GM11168 (cell line): ENCODE measurements around the gene RAB44.

Experiments
- in situ Hi-C: fragments of 300-500 bp; cut with MboI; formaldehyde crosslinking; loops from one replicate; pipeline ENCODE4 v1.12.0; 2022; ENCODE audit warnings: low sequenced_read_pairs; ENCODE audit not compliant: unreplicated experiment

Gene RAB44

DNA sequence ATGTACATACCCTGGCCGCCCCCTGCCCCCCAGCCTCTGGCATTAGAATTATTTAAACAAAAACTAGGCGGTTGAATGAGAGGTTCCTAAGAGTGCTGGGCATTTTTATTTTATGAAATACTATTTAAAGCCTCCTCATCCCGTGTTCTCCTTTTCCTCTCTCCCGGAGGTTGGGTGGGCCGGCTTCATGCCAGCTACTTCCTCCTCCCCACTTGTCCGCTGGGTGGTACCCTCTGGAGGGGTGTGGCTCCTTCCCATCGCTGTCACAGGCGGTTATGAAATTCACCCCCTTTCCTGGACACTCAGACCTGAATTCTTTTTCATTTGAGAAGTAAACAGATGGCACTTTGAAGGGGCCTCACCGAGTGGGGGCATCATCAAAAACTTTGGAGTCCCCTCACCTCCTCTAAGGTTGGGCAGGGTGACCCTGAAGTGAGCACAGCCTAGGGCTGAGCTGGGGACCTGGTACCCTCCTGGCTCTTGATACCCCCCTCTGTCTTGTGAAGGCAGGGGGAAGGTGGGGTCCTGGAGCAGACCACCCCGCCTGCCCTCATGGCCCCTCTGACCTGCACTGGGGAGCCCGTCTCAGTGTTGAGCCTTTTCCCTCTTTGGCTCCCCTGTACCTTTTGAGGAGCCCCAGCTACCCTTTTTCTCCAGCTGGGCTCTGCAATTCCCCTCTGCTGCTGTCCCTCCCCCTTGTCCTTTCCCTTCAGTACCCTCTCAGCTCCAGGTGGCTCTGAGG, 11.5 kb upstream of the RAB44 start:
- in situ Hi-C loops = no loop called here

DNA sequence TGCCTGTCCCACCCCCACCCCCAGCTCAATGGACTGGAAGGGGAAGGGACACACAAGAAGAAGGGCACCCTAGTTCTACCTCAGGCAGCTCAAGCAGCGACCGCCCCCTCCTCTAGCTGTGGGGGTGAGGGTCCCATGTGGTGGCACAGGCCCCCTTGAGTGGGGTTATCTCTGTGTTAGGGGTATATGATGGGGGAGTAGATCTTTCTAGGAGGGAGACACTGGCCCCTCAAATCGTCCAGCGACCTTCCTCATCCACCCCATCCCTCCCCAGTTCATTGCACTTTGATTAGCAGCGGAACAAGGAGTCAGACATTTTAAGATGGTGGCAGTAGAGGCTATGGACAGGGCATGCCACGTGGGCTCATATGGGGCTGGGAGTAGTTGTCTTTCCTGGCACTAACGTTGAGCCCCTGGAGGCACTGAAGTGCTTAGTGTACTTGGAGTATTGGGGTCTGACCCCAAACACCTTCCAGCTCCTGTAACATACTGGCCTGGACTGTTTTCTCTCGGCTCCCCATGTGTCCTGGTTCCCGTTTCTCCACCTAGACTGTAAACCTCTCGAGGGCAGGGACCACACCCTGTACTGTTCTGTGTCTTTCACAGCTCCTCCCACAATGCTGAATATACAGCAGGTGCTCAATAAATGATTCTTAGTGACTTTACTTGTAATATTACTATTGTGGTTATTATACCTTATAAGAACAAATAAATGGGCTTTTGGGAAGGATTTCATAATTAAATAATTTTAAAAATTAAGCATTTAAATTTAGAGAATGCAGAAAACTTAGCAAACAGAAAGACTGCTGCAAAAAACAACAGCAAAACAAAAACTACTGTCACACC, 10.7 kb upstream of the RAB44 start:
- in situ Hi-C loops = no loop called here

DNA sequence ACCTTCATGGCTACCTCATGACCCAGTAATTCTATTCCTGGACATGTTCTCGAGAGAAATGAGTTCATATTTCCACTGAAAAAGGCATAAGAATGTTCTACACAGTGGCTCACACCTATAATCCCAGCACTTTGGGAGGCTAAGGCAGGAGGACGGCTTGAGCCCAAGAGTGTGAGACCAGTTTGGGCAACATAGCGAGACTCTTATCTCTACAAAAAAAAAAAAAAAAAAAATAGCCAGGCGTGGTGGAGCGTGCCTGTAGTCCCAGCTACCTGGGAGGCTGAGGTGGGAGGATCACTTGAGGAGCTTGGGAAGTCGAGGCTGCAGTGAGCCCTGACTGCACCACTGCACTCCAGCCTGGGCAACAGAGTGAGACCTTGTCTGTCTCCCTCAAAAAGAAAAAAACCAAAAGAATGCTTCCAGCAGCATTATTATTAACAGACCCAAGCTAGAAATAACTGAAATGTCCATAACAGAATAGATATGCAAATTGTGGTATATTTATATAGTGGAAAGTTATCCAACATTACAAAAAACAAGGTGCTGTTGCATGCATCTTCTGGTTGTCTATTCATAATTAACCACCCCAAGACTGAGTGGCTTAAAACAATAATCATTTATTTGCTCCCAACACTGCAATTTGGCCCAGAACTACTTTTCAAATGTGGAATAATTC, 9.4 kb upstream of the RAB44 start:
- in situ Hi-C loops = no loop called here

DNA sequence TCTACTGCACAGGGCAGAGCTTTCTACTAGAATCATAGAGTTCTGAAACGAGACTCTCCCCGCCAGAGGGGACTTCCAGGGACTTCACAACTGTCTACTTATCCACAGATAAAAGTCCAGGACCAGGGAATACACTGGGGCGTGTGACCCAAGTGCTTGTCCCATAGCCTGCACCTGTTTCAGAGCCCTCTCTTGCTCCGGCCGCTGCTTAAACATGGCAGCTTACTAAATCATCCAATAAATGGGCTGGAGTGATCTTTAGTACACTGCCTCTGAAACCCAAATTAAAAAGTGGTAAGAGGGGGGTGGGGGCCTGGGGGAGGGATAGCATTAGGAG, 8.9 kb upstream of the RAB44 start:
- in situ Hi-C loops = no loop called here

DNA sequence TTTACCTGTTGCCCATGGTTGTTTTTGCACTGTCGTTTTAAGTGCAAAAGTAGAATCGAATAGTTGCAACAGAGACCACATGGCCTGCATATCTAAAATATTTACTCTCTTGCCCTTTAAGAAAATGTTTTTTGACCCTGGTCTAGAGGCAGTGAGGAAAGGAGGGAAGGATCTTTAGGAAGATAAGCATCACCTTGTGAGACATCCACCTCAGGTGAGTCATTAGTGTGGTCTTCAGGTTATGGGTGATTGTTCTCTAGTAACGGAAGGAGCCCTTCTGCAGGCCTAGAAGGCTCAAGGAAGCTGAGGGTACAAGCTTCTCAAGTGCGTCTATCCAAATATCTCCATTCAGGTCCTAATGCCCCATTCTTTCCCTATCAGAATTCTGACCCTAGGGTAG, 6.6 kb upstream of the RAB44 start:
- in situ Hi-C loops = loop anchor here (5.0 kb wide), 1 partner anchor 69 kb away; no protein-coding TSS in a partner anchor

DNA sequence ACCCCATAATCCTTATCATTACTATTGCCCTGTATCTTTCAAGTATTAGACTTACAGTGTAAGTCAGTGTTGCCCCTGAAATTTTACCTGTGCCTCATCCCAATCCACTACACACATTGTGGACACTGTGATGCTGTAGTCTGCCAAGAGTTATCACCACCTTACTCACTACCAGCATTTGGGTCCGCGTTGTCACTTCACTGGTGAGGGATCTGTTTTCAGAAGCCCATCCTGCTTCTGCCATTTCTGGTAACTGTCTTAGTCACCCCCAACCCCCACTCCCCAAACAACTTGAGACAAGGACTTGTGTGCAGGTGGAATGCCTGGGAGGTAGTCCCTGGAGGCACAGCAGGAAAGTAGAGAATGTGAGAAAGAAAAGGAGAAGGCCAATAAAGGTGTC, 6.0 kb upstream of the RAB44 start:
- in situ Hi-C loops = loop anchor here (5.0 kb wide), 1 partner anchor 69 kb away; no protein-coding TSS in a partner anchor

DNA sequence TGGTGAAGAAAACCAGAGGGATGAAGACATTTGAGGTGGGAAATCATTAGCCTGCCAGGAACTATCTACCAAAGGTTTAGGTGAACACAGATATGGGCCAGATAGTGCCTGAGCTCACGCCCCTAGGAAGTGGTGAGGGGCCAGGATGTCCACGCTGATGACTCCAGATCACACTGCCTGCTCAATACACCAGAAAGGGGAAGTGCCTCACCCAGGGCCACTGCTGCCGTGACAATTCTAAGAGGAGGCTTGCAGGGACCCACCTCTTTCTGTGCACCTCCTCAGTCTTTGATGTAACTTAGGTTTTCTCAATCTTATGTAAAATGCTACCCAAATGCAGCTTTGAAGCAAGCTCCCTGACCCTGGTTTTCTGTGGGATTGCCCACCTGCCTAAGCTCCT, 5.4 kb upstream of the RAB44 start:
- in situ Hi-C loops = loop anchor here (5.0 kb wide), 1 partner anchor 70 kb away; no protein-coding TSS in a partner anchor

DNA sequence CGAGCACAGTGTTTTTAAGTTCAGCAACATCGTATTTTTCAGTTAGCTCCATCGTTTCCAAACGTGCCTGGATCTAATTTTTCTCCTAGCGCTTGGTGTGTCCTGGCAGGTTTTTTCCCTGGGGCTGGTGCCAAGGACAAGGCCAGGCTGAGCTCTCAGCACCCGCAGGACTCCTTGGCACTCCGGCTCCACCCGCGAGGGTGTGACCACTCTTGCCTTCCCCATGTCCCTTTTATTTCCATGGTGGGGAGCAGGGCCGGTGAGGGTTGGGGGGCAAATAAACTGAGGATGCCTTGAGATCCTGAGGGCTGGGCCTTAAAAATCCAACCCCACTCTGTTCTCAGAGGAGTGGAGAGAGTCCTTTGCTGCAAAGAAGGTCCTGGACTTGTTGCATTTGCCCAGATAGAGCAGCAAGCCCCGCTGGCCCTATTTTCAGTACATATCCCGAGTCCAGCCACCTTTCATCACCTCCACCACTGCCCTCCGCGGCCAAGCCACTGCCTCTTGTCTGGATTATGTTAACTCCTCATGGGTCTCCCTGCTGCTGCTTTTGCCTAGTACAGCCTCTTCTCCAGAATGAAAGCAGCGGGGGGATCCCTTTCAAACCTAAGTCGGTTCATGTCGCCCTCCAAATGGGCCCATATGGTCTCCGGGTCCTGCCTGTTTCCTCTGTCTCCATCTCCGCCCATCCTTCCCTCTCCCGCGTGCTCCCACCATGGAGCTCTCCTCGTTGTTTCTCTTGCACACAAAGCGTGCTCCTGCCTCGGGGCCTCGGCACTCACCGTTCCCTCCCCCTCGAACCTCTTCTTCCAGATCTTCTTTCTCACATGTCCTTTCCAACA, 4.5 kb upstream of the RAB44 start:
- in situ Hi-C loops = loop anchor here (5.0 kb wide), 1 partner anchor 71 kb away; no protein-coding TSS in a partner anchor

DNA sequence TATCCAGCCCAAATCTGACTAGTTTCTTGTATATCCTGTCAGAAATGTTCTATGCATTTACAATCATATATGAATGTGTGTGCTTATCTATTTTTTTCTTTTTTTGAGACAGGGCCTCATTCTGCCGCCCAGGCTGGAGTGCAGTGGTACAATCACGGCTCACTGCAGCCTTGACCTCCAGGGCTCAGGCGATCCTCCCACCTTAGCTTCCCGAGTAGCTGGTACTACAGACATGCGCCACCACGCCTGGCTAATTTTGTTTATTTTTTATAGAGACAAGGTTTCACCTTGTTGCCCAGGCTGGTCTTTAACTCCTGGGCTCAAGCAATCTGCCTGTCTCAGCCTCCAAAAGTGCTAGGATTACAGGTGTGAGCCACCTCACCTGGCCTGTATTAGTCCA, 3.0 kb upstream of the RAB44 start:
- in situ Hi-C loops = loop anchor here (5.0 kb wide), 1 partner anchor 72 kb away; no protein-coding TSS in a partner anchor

DNA sequence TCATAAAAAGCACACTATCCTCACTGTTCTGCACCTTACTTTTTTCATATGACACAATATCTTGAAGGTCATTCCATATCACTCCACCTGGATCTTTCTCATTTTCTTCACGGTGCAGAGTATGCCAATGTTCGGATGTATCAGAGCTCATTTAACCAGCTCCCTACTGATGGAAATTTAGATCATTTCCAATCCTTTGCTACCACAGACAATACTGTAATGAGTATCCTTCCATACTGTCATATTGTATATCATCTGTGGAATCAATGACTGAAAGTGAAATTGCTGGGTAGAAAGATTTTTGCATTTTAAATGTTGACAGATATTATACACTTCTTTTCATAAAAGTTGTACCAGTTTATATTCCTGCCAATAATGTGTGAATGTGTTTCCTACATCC, 2.2 kb upstream of the RAB44 start:
- in situ Hi-C loops = no loop called here

DNA sequence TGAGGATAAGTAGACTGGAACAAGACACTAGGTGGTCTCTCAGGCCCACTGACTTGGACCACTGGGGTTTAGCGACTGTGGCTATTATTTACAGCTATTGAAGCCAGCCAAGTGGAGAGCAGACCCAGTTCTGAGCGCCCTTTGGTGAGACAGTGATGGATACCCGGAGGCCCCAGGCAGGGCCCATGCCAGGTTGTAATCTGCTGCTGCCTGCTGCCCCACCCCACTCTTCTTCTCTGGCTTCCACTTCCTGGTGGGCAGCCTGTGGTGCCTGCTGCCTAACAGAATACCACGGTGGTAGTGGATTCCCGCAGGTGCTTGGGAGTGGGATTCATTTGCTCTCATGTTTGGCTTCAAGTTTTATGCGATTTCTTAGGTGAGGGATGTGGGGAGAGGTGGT, 570 bp downstream of the RAB44 start:
- in situ Hi-C loops = no loop called here

DNA sequence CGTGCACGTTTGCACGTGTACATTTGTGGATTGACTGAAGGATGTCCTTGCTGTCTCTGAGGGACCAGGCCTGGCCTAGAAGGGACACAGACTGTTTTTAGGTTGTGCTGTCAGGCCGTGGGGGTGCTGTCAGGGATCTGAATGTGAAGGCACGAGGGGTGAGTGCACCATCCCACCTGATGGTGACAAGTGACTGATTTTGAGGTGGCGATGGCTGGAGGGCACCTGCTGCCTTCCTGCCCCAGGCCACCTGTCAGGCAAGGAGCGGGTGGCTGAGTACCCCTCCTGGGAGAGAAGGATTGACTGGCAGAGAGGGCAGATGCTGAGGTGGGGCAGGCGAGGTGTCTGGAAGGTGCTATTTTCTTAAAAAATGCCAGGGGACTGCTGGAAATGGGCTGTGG, 1.2 kb downstream of the RAB44 start:
- in situ Hi-C loops = no loop called here

DNA sequence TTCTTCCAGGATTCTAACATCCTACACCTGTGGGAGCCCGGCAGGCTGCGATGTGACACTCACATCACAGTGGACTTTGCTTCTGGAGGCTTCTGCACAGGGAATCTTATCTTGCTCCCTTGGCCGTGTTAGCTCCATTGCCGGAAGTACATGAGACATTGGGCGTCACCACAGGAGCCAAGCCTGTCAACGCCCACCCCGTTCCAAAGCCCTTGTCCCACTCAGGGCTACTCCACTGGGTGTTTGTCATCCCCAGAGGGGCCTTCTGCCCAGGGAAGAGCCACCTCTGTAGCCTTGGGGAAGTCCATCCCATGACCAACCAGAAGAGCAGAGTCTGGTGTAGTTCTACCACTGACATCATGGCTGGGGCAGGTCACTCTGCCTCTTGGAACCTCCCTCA, 1.7 kb downstream of the RAB44 start:
- in situ Hi-C loops = no loop called here

DNA sequence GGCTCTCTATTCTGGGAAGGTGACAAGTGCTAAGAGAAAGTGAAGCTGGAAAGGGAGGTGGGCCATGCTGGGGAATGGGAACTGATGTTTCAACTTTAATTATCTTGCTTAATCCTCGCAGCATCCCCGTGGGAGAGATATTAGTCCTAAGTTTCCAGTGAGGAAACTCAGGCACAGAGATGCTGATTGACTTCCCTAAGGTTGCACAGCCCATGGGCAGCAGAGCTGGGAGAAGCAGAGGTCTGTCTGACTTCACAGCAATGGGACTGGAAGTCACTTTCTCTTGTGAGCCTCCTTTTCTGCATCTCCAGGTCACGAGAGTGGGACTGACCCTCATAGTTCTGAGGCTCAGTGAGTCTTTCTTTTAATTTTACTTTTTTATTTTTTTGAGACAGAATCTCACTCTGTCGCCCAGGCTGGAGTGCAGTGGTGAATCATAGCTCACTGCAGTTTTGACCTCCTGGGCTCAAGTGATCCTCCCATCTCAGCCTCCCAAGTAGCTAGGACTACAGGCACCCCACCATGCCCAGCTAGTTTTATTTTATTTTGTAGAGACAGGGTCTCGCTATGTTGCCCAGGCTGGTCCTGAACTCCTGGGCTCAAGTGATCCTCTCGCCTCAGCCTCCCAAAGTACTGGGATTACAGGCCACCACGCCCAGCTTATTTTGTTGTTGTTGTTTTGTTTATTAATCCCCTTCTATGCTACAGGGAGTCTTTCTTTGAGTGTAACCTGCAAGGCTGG, 2.6 kb downstream of the RAB44 start:
- in situ Hi-C loops = no loop called here

DNA sequence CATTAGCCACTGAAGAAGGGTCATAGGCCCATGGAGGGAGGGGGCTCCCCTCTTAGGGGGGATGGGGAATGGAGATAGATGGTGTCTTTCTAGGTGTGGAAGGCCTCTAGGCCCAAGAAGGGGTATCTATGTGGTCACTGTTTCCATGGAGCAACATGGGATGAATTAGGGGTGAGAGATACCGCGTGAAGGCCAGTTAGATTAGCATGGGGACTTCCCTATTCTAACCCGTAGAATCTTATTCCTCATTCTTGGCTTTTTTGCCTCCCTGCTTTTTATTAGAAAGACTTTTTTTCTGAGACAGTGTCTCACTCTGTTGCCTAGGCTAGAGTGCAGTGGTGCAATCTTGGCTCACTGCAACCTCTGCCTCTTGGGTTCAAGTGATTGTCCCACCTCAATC, 3.2 kb downstream of the RAB44 start:
- in situ Hi-C loops = no loop called here

DNA sequence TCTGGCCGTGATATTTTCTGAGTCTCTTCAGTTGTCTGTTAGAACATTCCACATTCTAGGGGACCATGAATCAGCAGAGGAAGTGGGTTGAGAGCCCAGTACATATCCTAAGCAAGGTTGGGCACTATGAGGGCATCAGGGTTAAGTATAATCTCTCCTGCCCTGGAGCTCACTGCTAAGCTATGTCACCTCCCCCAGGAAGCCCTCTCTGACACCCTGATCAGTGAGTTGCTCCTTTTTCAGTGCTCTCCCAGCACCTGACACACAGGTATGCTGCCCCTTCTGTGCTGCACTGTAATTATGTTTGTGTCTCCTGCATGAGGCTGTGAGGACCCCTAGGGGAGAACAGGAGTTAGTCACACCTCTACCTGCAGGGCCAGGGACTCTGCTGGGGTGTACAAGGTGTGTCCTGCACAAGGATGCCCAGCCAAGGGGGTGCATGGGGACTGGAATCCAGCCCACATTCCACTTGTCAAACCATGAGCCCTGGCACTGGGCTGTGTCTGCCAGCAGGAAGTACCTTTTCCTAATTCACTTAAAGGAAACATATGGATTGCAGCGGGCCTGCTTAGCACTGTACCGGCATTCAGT, 3.9 kb downstream of the RAB44 start:
- in situ Hi-C loops = no loop called here

DNA sequence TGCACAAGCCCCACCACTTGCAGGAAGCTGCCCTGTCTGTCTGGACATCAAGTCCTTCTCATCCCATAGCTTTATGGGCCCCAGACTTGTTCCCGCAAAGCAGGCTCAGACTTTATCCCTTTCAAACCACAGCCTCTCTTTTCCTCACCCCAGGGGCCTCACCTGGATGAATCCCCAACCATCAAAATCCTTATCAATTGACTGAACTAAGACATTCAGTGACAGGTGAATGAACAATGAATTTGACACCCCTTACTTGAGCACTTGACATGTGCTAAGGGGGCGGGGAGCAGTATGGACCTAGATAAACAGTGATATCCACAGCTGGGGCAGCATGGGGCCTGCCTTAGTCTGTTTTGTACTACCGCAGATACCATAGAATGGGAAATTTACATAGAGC, 5.0 kb downstream of the RAB44 start:
- in situ Hi-C loops = no loop called here

DNA sequence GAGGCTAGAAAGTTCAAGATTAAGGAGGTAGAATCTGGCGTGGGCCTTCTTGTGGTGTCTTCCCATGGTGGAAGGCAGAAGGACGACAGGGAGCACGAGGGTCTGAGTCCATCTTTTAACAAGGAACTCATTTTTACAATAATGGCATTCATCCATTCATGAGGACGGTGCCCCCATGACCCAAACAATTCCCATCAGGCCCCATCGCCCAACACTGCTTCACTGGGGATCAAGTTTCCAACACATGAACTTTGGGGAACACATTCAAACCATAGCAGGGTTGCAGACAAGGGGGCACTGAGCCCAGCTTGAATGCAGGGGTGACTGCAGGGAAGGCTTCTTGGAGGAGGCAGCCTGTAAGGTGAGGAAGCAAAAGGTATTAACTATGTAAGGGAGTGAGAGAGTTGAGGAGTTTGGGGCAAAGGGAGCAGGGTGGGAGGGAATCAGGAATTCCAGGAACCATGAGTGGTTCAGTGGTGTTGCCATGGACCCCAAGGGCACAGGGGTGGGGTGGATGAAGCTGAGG, 5.5 kb downstream of the RAB44 start:
- in situ Hi-C loops = no loop called here

DNA sequence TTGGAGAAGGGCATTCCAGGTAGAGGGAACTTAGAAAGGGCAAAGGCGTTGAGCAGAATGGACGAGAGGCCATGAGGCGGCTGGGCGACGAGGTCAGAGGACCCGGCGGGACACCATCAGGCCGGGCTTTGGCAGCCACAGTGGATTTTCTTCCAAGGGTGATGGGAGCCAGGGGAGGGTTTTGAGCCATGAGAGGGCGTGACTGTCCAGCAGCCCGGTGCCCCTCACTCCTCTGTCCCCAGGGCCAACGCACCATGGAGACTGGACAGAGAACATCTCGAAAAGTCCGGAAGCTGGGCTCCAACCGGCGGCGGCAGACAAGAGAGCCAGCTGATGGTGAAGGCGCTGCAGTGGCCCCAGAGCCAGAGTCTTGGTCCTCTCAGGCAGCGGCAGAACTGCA, 6.4 kb downstream of the RAB44 start:
- in situ Hi-C loops = no loop called here
